ENCODE results near the gene SPEM3.
"Not testable (repeated sequence)": the region's sequence is repeated elsewhere in the genome, so short reads cannot be mapped to it uniquely, and the experiment has no call there.

Gene SPEM3

DNA sequence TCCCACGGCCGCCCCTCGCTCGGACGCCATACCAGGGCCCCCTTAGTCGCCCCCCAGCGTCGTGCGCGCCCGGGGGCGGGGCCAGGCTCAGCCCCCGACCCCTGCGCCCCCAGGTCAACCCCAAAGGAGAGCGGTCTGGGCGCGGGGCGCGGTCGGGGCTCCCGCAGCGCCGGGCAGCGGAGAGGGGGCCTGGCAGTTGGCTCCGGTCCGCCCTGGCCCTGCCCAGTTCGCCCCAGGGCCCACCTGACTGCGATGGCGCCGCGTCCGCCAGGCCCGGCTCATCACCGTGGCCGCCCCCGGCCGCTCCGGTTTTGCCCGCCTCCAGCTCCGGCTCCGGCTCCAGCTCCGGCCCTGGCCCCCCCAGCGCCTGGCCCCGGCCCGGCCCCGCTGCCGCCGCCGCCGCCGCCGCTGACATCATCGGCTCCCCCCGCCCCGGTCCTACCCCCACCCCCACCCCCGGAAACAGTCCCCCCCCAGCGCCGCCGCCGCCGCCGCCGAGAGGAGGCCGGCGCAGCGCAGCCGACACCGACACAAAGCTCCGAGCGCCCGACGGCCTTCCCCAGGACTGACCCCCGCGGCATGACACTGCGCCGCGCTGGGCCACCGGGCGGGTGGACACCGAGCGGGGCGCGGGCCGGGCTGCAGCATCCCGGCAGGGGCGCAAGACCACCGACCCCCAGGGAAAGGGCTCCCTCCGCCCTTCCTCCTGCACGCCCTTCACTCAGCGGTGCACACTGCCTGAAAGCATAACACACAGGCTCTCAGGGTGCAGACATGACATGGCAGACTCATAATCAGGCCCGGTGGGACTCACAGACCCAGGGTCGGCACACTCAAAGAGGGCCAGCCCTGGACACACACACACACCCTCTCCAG is 50.8 kb downstream of the SPEM3 start, which contains the start of gene ZBTB4:
Gene ZBTB4 (minus strand): TSS at position 419 of the 876 bp plus-strand sequence. CDS start 12,830 bp downstream, outside the sequence.
- Histone ChIP-seq H3K4me3 (ENCODE audit: insufficient read length, low read depth) (peak within 1 kb of the TSS; percentile 55), H3K36me3 (ENCODE audit: insufficient read depth, insufficient read length, low read length) (peaks cover 2% of the 10 kb centered on the region), H3K9ac (ENCODE audit: insufficient read length, low read depth) (peak within 1 kb of the TSS; percentile 82), H3K27me3 (ENCODE audit: insufficient read depth, insufficient read length) (no peaks in the 10 kb centered on the region), H3K4me1 (ENCODE audit: insufficient read depth, insufficient read length) (peaks cover 18% of the 10 kb centered on the region), H3K9me3 (ENCODE audit: insufficient read depth, low read length) (no peaks in the 10 kb centered on the region)
- no peak for TF ChIP-seq SUZ12 (IDR thresholded peaks at IDR 0.05; ENCODE audit: extremely low read depth, insufficient read depth, insufficient read length)
- no peak for TF ChIP-seq ZNF274 (IDR thresholded peaks at IDR 0.05; ENCODE audit: low read depth, low read length)
- no peak for TF ChIP-seq YY1 (IDR thresholded peaks at IDR 0.05; ENCODE audit: insufficient read depth, insufficient read length)
- DNase-seq (ENCODE audit: low read depth, low spot score), result no peak

DNA sequence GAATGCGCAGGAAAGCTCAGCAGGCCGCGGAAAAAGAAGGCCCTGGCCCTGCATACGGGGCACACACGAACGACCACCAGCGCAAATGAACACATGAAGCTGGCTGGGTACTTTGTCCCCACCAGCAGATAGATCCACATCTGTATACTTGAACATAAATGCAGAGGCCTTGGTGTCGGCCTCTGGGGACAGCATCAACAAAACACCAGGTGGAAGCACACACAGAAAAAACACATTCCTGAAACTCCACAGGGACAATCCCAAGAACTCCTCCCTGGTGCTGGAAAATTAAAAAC is 51.4 kb downstream of the SPEM3 start:
- H3K9me3 ChIP-seq (ENCODE audit: insufficient read depth, low read length), result no peaks in the 10 kb centered on the region
- TF ChIP-seq YY1 (IDR thresholded peaks at IDR 0.05; ENCODE audit: insufficient read depth, insufficient read length) (no peak), ZNF274 (IDR thresholded peaks at IDR 0.05; ENCODE audit: low read depth, low read length) (no peak), SUZ12 (IDR thresholded peaks at IDR 0.05; ENCODE audit: extremely low read depth, insufficient read depth, insufficient read length) (no peak)
- peak overlapping the region; percentile 82 for H3K9ac ChIP-seq (ENCODE audit: insufficient read length, low read depth)
- H3K4me1 ChIP-seq (ENCODE audit: insufficient read depth, insufficient read length), result peaks cover 18% of the 10 kb centered on the region
- DNase-seq (ENCODE audit: low read depth, low spot score), result no peak
- no peaks in the 10 kb centered on the region for H3K27me3 ChIP-seq (ENCODE audit: insufficient read depth, insufficient read length)
- H3K4me3 ChIP-seq (ENCODE audit: insufficient read length, low read depth), result peak overlapping the region; percentile 46
- peaks cover 2% of the 10 kb centered on the region for H3K36me3 ChIP-seq (ENCODE audit: insufficient read depth, insufficient read length, low read length)

DNA sequence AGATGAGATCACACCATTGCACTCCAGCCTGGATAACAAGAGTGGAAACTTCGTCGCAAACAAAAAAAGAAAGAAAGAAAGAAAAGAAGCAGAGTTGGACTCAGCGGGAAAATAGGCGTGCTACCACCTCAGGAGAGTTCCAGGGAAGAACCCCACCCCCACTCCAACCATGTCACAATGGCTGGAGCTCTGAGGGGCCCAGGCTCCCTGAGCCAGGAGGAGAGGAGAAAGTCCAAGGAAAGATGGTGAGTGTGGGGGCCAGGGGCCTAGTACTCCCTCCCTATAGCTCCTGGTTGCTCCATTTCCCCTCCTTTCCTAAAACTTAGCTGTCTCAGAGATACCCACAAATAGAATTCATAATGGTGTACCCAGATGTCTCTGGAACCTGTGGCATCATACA is 52.6 kb downstream of the SPEM3 start, which contains the start of gene SLC35G6:
Gene SLC35G6 (plus strand): TSS at position 172 of the 400 bp plus-strand sequence. CDS start 71 bp downstream, at position 243.
- H3K27me3 ChIP-seq (ENCODE audit: insufficient read depth, insufficient read length); H3K4me3 ChIP-seq (ENCODE audit: insufficient read length, low read depth); H3K9me3 ChIP-seq (ENCODE audit: insufficient read depth, low read length); DNase-seq (ENCODE audit: low read depth, low spot score); H3K36me3 ChIP-seq (ENCODE audit: insufficient read depth, insufficient read length, low read length): not testable (repeated sequence)
- Histone ChIP-seq H3K4me1 (ENCODE audit: insufficient read depth, insufficient read length) (peaks cover 14% of the 10 kb centered on the region), H3K9ac (ENCODE audit: insufficient read length, low read depth) (peak within 1 kb of the TSS; percentile 82)

DNA sequence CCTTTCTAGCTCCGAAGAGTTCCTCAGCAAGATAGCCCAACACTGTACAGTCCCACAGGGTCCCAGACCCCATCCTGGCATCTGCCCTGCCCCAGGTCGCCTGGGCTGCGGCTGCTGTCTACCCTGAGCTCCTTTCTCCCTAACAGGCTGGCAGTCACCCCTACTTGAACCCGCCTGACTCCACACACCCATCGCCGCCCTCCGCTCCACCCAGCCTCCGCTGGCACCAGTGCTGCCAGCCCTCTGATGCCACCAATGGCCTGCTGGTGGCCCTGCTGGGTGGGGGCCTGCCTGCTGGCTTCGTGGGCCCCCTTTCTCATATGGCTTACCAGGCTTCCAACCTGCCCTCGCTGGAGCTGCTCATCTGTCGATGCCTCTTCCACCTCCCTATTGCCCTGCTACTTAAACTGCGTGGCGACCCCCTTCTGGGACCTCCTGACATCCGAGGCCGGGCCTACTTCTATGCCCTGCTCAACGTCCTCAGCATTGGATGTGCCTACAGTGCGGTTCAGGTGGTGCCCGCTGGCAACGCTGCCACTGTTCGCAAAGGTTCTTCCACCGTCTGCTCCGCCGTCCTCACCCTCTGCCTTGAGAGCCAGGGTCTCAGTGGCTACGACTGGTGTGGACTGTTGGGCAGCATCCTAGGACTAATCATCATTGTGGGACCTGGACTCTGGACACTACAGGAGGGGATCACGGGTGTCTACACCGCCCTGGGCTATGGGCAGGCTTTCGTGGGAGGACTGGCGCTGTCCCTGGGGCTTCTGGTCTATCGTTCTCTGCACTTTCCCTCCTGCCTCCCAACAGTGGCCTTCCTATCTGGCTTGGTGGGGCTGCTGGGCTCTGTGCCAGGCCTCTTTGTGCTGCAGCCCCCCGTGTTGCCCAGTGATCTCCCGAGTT is 53.4 kb downstream of the SPEM3 start:
- not testable (repeated sequence) for H3K9ac ChIP-seq (ENCODE audit: insufficient read length, low read depth); H3K4me3 ChIP-seq (ENCODE audit: insufficient read length, low read depth); H3K9me3 ChIP-seq (ENCODE audit: insufficient read depth, low read length); H3K27me3 ChIP-seq (ENCODE audit: insufficient read depth, insufficient read length); DNase-seq (ENCODE audit: low read depth, low spot score); H3K36me3 ChIP-seq (ENCODE audit: insufficient read depth, insufficient read length, low read length)
- peaks cover 14% of the 10 kb centered on the region for H3K4me1 ChIP-seq (ENCODE audit: insufficient read depth, insufficient read length)

Measured in NT2/D1 (cell line).